Common myeloid progenitor, CD34-positive (primary cell): ENCODE results near the gene SWT1.

Experiments used
- CTCF ChIA-PET: fragments of 350-600 bp; sonication (Branson Sonifier 250); formaldehyde crosslinking; loops from one replicate; lab custom pipeline; 2021; ENCODE audit warnings: antibody characterized with exemption; lab: Charles Lee
- POLR2A ChIA-PET: fragments of 350-600 bp; sonication (Branson Sonifier 250); formaldehyde crosslinking; loops from one replicate; lab custom pipeline; 2021; ENCODE audit warnings: antibody characterized with exemption; lab: Charles Lee
- DNase-seq, 3 donors: peaks; one replicate each; pipeline versions ENCODE4 v3.0.0 to v3.0.0-alpha.2; 2013
- H3K27ac ChIP-seq, 2 experiments: 1 replicate in 1 of 2; 2 replicates in 1 of 2; pipeline ENCODE4 v1.7.0; 2013; ENCODE audit warnings: inconsistent platforms in 2 of 2, low read length in 2 of 2, mild to moderate bottlenecking in 2 of 2, low read depth in 1 of 2, moderate library complexity in 1 of 2; ENCODE audit not compliant: severe bottlenecking in 2 of 2, insufficient read depth in 1 of 2, poor library complexity in 1 of 2
- H3K27me3 ChIP-seq, 5 experiments: replicated peaks in 2 of 5; 1 replicate in 3 of 5; 2 replicates in 2 of 5; pipeline versions ENCODE4 v1.6.1 to v1.7.0; 2013; ENCODE audit warnings: low read length in 4 of 5, mild to moderate bottlenecking in 2 of 5, moderate library complexity in 2 of 5, inconsistent platforms in 1 of 5; ENCODE audit not compliant: insufficient read depth in 5 of 5, control insufficient read depth in 4 of 5
- H3K36me3 ChIP-seq, 4 experiments: 1 replicate in 2 of 4; 2 replicates in 2 of 4; pipeline versions ENCODE4 v1.6.1 to v1.7.0; 2013; ENCODE audit warnings: low read length in 3 of 4, control low read depth in 1 of 4, mild to moderate bottlenecking in 1 of 4; ENCODE audit not compliant: control insufficient read depth in 4 of 4, insufficient read depth in 4 of 4
- H3K4me1 ChIP-seq, 4 experiments: 1 replicate in 3 of 4; 2 replicates in 1 of 4; pipeline versions ENCODE4 v1.6.1 to v1.7.1; 2013; ENCODE audit warnings: low read length in 3 of 4, mild to moderate bottlenecking in 3 of 4, control low read depth in 1 of 4, inconsistent platforms in 1 of 4, moderate library complexity in 1 of 4; ENCODE audit not compliant: control insufficient read depth in 4 of 4, insufficient read depth in 4 of 4; ENCODE audit errors: control extremely low read depth in 1 of 4
- H3K4me3 ChIP-seq, 7 experiments: 1 replicate in 4 of 7; 2 replicates in 3 of 7; pipeline versions ENCODE4 v1.5.1 to v1.7.0; 2013; ENCODE audit warnings: mild to moderate bottlenecking in 7 of 7, low read length in 6 of 7, moderate library complexity in 6 of 7, inconsistent platforms in 2 of 7, low read depth in 2 of 7, control low read depth in 1 of 7; ENCODE audit not compliant: insufficient read depth in 4 of 7, control insufficient read depth in 1 of 7; ENCODE audit errors: extremely low read depth in 1 of 7
- H3K9me3 ChIP-seq, 5 experiments: 1 replicate in 4 of 5; 2 replicates in 1 of 5; pipeline versions ENCODE4 v1.6.1 to v1.7.1; 2013; ENCODE audit warnings: low read length in 4 of 5, mild to moderate bottlenecking in 2 of 5, inconsistent platforms in 1 of 5, low read depth in 1 of 5, moderate library complexity in 1 of 5; ENCODE audit not compliant: control insufficient read depth in 4 of 5, insufficient read depth in 2 of 5; ENCODE audit errors: control extremely low read depth in 1 of 5
- WGBS: methylation state at CpG from one replicate; pipeline ENCODE4 v1.1.5; 2013; ENCODE audit not compliant: insufficient coverage; 5-methylcytosine and 5-hydroxymethylcytosine counted together

Gene SWT1

GRCh38 chr1:185279571-185279970, 122.6 kb downstream of the SWT1 start:
- ChIA-PET POLR2A (no interaction called here), CTCF (no interaction called here)
- H3K4me1 ChIP-seq, result peaks cover 0 to 9% (median 4%) of the 10 kb centered on the region in 4 experiments
- no peaks in the 10 kb centered on the region for H3K27me3 ChIP-seq
- DNase-seq, result no peak
- no peak overlapping the region for H3K4me3 ChIP-seq
- peaks cover 0 to 4% (median 0%) of the 10 kb centered on the region in 5 experiments for H3K9me3 ChIP-seq
- no peak overlapping the region for H3K27ac ChIP-seq
- H3K36me3 ChIP-seq, result peaks cover 0 to 13% (median 4%) of the 10 kb centered on the region in 4 experiments

GRCh38 chr1:185280589-185280988, 123.6 kb downstream of the SWT1 start:
- H3K27ac ChIP-seq, result no peak overlapping the region
- POLR2A ChIA-PET, result no interaction called here

DNA sequence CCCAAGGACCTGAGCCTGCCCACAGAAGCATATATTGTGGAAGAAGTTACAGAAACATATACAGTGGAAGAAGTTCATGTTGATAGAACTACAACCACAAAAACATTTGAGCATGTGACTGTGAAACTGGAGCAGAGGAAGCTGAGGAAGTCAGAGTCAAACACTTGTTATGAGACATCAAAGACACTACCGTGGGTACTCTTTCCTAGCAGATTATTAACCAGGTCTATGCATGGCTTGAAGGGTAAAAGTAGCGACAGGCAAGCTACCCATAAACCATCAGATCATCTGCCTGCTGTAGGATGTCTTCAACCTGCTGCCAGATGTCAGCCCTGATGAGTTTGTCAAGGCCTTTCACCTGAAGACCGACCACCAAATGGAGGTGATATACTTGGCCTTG, 124.3 kb downstream of the SWT1 start:
- peaks cover 0 to 4% (median 0%) of the 10 kb centered on the region in 5 experiments for H3K9me3 ChIP-seq
- DNase-seq, result no peak
- CTCF ChIA-PET, result interaction anchor here (1.0 to 1.4 kb wide), 2 partner anchors 18 to 111 kb away, joined by 4 to 5 read pairs; no protein-coding TSS in a partner anchor
- H3K4me3 ChIP-seq, result no peak overlapping the region
- H3K36me3 ChIP-seq, result peaks cover 0 to 13% (median 4%) of the 10 kb centered on the region in 4 experiments
- POLR2A ChIA-PET, result no interaction called here
- WGBS, result 45% methylated on average over 2 of the region's 3 CpGs
- H3K27ac ChIP-seq, result no peak overlapping the region
- H3K27me3 ChIP-seq, result no peaks in the 10 kb centered on the region
- H3K4me1 ChIP-seq, result peaks cover 2 to 13% (median 4%) of the 10 kb centered on the region in 4 experiments

More at GRCh38 chr1:185280589-185280988, 123.6 kb downstream of the SWT1 start:
- WGBS, result 100% methylated on average over 2 of the region's 2 CpGs
- Histone ChIP-seq H3K27me3 (no peaks in the 10 kb centered on the region), H3K36me3 (peaks cover 0 to 13% (median 4%) of the 10 kb centered on the region in 4 experiments), H3K4me3 (no peak overlapping the region), H3K4me1 (peaks cover 2 to 13% (median 4%) of the 10 kb centered on the region in 4 experiments), H3K9me3 (peaks cover 0 to 4% (median 0%) of the 10 kb centered on the region in 5 experiments)
- DNase-seq, result no peak
- CTCF ChIA-PET, result interaction anchor here (0.5 to 1.4 kb wide), 2 partner anchors 17 to 45 kb away, joined by 3 to 5 read pairs; no protein-coding TSS in a partner anchor

DNA sequence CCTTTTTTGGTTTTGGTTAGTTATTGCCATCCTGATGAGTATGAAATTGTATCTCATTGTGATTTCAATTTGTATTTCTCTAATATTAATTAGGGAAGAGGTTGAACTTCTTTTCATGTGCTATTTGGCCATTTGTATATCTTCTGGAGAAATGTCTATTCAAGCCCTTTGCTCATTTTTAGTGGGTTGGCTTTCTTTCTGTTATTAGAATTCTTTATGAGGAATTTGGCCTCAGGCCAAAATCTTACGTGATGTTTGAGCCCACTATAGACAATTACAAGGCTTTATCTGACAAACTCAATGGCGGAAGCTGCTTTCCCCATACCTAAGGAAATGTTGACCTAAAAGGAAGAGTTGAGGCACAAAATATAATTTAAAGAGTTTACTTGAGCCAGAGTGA, 127.1 kb downstream of the SWT1 start:
- DNase-seq, result peak in 2 of 3 donors; percentile 32 to 54
- peaks cover 2 to 13% (median 4%) of the 10 kb centered on the region in 4 experiments for H3K4me1 ChIP-seq
- ChIA-PET CTCF (no interaction called here), POLR2A (no interaction called here)
- H3K27ac ChIP-seq, result peak overlapping the region in 1 of 2 experiments; percentile 73
- H3K9me3 ChIP-seq, result peaks cover 0 to 4% (median 0%) of the 10 kb centered on the region in 5 experiments
- H3K36me3 ChIP-seq, result peaks cover 0 to 6% (median 2%) of the 10 kb centered on the region in 4 experiments
- WGBS, result no CpG with 5 or more reads among the region's 2 CpGs
- H3K4me3 ChIP-seq, result no peak overlapping the region
- H3K27me3 ChIP-seq, result no peaks in the 10 kb centered on the region

- no peaks in the 10 kb centered on the region for H3K27me3 ChIP-seq
- peaks cover 0 to 4% (median 0%) of the 10 kb centered on the region in 5 experiments for H3K9me3 ChIP-seq
- peaks cover 2 to 13% (median 4%) of the 10 kb centered on the region in 4 experiments for H3K4me1 ChIP-seq
- POLR2A ChIA-PET, result no interaction called here
- no peak overlapping the region for H3K4me3 ChIP-seq
- 46% methylated on average over 1 of the region's 2 CpGs for WGBS
- CTCF ChIA-PET, result no interaction called here
- peak overlapping the region in 1 of 2 experiments; percentile 73 for H3K27ac ChIP-seq
- DNase-seq, result peak; percentile 67 to 88 (median 74)
- H3K36me3 ChIP-seq, result peaks cover 0 to 4% (median 2%) of the 10 kb centered on the region in 4 experiments
Observed at GRCh38 chr1:185284533-185285276, 127.7 kb downstream of the SWT1 start.

GRCh38 chr1:185287451-185287850, 130.5 kb downstream of the SWT1 start:
- WGBS, result 100% methylated on average over 1 of the region's 2 CpGs
- Histone ChIP-seq H3K9me3 (no peaks in the 10 kb centered on the region), H3K27me3 (no peaks in the 10 kb centered on the region)

GRCh38 chr1:185288435-185288834, 131.5 kb downstream of the SWT1 start:
- CTCF ChIA-PET, result no interaction called here
- no peaks in the 10 kb centered on the region for H3K27me3 ChIP-seq
- peaks cover 0 to 2% (median 0%) of the 10 kb centered on the region in 4 experiments for H3K36me3 ChIP-seq
- no peaks in the 10 kb centered on the region for H3K9me3 ChIP-seq
- POLR2A ChIA-PET, result no interaction called here
- H3K4me1 ChIP-seq, result peaks cover 10 to 25% (median 17%) of the 10 kb centered on the region in 4 experiments
- H3K4me3 ChIP-seq, result no peak overlapping the region
- H3K27ac ChIP-seq, result no peak overlapping the region
- DNase-seq, result no peak
- no CpG with 5 or more reads among the region's 3 CpGs for WGBS

More at GRCh38 chr1:185287451-185287850, 130.5 kb downstream of the SWT1 start:
- no peak for DNase-seq
- no peaks in the 10 kb centered on the region for H3K36me3 ChIP-seq
- H3K4me1 ChIP-seq, result peaks cover 10 to 19% (median 15%) of the 10 kb centered on the region in 4 experiments
- POLR2A ChIA-PET, result no interaction called here
- CTCF ChIA-PET, result no interaction called here
- H3K4me3 ChIP-seq, result no peak overlapping the region
- no peak overlapping the region for H3K27ac ChIP-seq
